Stimulated activated CD4-positive, alpha-beta T cell treated with anti-CD3 and anti-CD28 coated beads, Interleukin-2, amount 100 ng/mL, for 48 hours (primary cell): ENCODE results near the gene HDGFL3.
A peak's percentile ranks its signal among the peaks of the same experiment; 100 is the strongest.
"Not testable (repeated sequence)": the region's sequence is repeated elsewhere in the genome, so short reads cannot be mapped to it uniquely, and the experiment has no call there.

Experiments used
- DNase-seq, 2 donors: peaks; one replicate each; pipeline ENCODE4 v3.0.0-alpha.2; 2020

The HDGFL3 gene

GRCh38 chr15:83207660-83208366 lies at the start of gene HDGFL3:
Gene HDGFL3, minus strand, starts transcription at chr15:83207823. Its CDS starts 409 bp downstream, at chr15:83207414.
- no peak for DNase-seq

- DNase-seq = no peak
Observed at GRCh38 chr15:83250781-83251180, 43.2 kb upstream of the HDGFL3 start.

- DNase-seq = no peak
Observed at GRCh38 chr15:83249030-83249343, 41.4 kb upstream of the HDGFL3 start.

DNA sequence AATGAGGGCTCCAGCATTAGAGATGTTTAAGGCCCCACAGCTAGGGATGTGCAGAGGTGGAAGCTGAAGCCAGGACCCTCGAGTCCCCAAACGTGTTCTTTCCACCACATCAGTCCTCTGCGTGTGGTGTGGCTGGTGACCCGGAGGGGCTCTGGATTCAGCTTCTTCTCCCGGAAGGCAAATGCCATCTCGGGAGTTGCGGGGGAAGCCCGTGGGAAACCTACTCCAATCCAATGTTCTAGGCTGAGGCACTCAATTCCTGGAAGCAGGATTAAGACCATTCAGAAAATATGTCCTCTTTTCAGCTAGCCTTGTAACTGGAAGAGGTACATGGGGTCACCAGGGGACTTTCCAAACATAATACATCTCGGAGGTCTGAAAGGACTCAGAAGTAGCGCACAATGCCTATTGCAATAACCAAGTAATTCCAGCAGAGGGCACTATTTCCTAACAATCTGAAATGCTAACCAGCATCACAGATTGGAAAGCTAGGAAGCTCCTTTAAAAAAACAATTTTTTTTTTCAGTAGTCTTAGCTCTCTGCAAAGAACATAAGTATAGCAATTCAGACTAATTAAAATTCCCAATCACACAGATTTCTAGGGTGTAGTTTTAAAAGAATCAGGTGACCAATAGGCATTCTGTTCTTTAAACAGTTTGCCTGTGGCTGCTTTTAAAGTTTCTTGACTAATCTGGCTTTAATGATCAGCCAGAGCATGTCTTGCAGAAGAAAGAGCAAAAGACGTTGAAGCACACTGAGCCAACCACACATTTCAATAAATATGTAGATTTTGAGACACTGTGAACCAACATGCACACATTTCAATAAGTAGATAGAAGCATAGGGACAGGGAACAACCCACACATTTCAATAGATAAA lies 40.8 kb upstream of the HDGFL3 start:
- DNase-seq = peak; percentile 13 to 18

DNA sequence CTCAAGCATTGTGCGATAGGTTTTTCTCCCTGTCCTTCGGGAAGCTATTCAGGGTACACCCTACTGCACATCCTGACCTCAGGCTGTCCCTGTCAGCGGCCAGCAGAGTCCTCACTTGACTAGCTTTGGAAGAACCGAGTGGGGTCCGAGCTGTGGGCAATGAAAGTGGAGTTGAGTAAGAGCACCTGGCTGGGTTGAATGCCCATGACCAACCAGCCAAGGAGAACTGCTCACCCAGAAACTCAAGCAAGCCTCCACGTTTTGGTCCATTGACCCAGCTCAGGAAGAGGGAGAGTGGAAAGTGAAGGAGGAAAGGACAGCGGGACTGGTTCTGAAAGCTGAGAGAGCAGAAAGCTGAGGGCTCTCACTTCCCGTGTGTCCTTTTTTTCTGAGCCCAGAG lies 36.0 kb upstream of the HDGFL3 start:
- no peak for DNase-seq

- no peak for DNase-seq
Observed at GRCh38 chr15:83230242-83230641, 22.6 kb upstream of the HDGFL3 start.

DNA sequence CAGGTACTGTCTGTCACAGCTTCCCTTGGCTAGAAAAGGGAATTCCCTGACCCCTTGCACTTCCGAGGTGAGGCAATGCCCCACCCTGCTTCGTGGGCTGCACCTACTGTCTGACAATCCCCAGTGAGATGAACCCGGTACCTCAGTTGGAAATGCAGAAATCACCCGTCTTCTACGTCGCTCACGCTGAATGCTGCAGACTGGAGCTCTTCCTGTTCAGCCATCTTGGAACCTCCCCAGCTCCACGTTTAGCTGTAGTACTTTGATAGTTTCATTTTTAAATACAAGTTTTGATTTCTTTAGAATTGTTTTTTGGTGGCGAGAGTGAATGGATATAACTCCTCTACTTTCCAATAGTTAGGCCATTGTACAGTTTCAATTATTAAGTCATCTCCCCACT lies 17.8 kb upstream of the HDGFL3 start:
- no peak for DNase-seq

- not testable (repeated sequence) for DNase-seq
Observed at GRCh38 chr15:83221781-83222180, 14.2 kb upstream of the HDGFL3 start.

DNA sequence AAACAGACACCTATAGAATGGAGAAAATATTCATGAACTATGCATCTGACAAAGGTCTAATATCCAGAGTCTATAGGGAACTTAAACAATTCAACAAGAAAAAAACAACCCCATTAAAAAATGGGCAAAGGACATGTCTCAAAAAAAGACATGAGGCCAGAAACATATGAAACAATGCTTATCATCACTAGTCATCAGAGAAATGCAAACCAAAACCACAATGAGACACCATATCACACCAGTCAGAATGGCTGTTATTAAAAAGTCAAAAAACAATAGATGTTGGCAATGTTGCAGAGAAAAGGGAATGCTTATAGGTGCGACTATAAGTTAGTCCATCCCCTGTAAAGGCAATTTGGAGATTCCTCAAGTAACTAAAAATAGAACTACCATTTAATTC lies 11.4 kb upstream of the HDGFL3 start:
- no peak for DNase-seq

GRCh38 chr15:83215306-83215705 lies 7.7 kb upstream of the HDGFL3 start:
- no peak for DNase-seq

GRCh38 chr15:83210619-83211018 lies 3.0 kb upstream of the HDGFL3 start:
- no peak for DNase-seq

GRCh38 chr15:83209333-83209732 lies 1.7 kb upstream of the HDGFL3 start:
- no peak for DNase-seq

- no peak for DNase-seq
Observed at GRCh38 chr15:83208367-83208661, 691 bp upstream of the HDGFL3 start.

DNA sequence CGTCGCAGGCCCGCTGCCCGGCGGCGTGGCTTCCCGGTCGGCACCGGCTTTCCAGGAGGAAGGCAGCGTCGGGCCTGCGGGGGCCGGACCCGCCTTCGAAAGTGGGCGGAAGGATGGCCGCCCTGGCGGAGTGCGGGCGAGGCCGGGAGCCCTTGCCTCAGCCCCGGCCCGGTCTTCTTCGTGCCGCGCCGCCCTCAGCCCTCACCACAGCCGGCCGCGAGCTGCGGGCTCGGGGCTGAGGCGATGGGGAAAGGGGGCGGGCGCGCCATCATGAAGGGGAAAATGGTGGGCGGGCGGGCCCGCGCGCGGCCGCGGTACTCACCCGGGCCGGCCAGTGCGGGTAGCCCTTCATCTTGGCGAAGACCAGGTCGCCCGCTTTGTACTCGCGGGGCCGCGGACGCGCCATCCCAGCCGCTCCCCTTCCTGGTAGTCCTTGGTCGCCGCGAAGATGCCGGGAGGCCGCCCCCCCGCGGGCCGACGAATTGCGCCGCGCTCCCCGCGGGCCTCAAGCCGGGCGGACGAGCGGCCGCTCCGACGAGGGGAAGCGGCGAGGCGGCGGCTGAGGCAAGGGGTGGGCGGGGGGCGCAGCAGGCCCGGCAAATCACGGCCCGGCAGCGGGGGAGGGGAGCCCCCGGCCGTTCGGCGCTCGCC lies 489 bp downstream of the HDGFL3 start:
- no peak for DNase-seq

- no peak for DNase-seq
Observed at GRCh38 chr15:83206526-83207008, 1.1 kb downstream of the HDGFL3 start.

- DNase-seq = no peak
Observed at GRCh38 chr15:83205725-83206324, 1.8 kb downstream of the HDGFL3 start.

DNA sequence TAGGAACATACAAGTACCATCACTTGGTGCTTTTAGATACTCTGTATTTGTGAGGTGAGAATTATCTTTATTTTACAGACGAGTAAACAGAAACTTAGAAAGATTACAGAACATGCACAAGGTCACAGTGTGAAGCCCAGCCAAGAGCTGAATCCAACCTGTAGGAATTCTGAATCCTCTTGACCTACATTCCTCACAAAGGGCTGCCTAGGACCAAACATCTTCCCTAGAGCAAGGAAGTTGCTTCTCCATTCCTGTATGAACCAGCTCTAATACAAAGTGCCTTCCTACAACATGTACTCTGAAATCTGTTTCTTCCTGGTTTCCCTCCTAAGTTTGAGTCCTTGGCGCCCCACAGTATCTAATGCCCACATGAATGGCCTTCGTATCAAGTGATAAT lies 2.9 kb downstream of the HDGFL3 start:
- DNase-seq = no peak

DNA sequence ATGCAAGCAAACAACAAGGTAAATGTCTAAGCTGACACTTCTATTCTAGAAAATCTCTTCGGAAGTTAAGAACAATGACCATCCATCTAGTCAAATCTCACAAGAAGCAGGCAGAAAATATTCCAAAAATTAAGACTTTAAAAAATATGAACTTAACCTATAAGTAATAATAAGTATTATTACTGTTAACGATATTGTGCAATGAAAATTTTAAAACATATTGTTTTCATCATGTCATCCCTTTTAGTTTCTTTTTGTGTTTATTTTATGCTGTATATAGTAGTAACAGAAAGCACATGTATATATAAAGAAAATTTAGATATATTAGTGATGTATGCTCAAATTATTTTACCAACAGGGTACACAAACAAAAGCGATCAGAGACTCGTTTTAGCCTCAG lies 4.1 kb downstream of the HDGFL3 start:
- DNase-seq = no peak

DNA sequence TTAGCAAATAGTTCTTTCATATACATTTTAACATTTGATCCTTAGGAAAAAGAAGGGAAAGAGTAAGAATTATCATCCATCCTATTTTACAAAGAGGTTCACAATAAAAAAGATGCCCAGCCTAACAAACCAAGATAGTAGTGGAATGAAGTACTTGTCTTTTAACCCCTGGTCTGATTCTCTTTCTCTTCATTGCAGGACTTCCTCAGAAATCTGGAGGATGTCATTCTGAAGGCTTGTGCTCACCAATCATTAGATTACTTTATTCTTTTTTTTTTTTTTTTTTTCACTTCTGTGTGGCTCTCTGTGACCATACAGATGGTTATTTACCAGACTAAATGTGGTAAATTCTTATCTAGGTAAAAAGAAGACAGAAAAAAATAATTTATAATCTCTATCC lies 7.0 kb downstream of the HDGFL3 start:
- no peak for DNase-seq

DNA sequence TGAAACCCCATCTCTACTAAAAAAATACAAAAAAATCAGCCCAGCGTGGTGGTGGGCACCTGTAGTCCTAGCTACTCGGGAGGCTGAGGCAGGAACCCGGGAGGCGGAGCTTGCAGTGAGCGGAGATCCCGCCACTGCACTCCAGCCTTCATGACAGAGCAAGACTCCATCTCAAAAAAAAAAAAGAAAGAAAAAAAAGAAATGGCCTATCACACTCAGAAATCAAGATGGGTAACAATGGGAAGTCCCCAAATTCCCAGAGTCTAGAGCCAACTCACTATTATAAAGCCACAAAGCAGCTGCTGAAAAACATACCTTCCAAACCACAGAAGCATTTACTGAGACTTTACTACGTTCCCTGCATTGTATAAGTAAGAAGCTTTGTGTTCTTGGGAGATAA lies 7.5 kb downstream of the HDGFL3 start:
- DNase-seq = no peak

GRCh38 chr15:83199288-83199687 lies 8.3 kb downstream of the HDGFL3 start:
- no peak for DNase-seq

GRCh38 chr15:83198476-83198875 lies 9.1 kb downstream of the HDGFL3 start:
- no peak for DNase-seq

GRCh38 chr15:83194528-83194927 lies 13.1 kb downstream of the HDGFL3 start:
- no peak for DNase-seq

- DNase-seq = no peak
Observed at GRCh38 chr15:83193721-83194120, 13.9 kb downstream of the HDGFL3 start.
